ENCODE data around the gene PLCB4. TPM values are rescaled to one million over a fixed set of nuclear protein-coding genes. Genes with fewer than 3 reads are reported as not detected.
"Not testable (repeated sequence)": the region's sequence is repeated elsewhere in the genome, so short reads cannot be mapped to it uniquely, and the experiment has no call there.

PLCB4 gene
- polyA plus RNA-seq, 1 donor: 4.7 TPM

DNA sequence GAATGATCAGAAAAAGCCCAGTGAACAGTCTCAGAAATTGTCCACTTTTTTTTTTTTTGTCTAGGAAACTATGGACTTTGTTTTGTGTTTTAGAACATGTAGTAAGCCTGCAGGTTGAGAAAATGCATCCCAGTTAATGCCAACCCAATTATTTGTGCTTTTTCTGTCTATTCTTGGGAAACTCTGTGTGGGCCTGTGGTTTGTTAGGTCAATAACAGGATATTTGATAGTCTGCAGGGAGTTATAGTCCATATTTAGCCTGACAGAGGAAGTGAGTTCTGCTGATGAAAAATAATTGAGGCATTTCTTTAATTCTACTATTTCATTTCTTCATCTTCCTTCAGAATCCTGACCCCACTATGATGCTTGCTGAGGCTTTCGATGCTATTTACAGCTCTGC is 291.5 kb downstream of the PLCB4 start:
- DNase-seq (ENCODE audit: low read depth): no peak

DNA sequence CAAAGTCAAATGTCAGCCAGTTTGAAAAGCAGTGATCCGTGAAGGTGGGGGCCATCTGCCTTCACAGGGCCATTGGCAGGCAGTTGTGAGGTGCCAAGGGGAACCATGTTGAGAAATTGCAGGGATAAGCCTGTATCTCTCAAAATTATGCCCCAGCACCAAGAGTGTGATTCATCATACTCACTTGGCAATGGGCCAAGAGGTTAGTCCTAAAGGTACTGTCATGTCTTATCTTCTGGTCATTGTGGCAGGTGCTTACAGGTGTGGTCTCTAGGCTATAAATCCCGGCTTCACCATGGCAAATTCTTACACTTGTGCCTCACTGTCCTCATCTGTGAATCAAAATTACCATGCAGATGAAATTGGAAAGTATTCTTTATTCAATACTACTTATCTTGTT is 294.8 kb downstream of the PLCB4 start:
- no peak for DNase-seq (ENCODE audit: low read depth)

DNA sequence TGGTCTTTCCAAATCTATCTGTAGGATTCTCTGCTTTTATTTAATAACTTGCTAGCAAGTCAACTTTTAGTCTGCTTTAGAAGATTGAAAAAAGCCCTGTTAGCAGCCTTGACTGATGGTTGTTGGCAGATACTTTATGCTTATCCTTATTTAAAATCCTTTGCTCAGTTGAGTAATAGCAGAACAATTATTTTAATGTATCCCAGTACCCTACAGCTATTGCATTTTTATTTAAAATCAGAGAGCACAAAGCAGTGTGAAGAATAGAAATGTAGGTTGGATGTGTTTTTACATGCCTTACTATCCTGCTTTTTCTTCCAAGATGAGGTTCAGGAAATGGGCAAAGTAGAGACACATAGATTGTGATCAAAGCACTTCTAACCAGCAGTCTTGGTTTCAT is 298.4 kb downstream of the PLCB4 start:
- no peak for DNase-seq (ENCODE audit: low read depth)

DNA sequence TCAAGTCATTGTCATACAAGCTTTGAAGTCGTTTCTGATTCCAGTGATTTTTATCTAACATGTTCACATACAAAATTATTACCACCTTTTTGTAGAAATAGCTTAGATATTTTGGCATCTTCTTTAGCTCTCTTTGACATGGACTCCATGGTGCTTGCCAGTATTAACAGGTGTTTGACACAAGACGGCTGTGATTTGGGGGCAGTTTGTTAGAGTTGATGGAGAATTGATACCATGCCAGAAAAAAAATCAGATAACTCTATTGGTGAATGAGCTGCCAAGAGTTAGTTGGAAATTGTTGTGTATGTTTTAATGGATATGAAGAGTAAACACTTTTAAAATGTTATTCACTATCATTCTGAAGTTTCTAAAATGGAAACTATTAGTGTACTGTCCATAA is 298.9 kb downstream of the PLCB4 start:
- no peak for DNase-seq (ENCODE audit: low read depth)

DNA sequence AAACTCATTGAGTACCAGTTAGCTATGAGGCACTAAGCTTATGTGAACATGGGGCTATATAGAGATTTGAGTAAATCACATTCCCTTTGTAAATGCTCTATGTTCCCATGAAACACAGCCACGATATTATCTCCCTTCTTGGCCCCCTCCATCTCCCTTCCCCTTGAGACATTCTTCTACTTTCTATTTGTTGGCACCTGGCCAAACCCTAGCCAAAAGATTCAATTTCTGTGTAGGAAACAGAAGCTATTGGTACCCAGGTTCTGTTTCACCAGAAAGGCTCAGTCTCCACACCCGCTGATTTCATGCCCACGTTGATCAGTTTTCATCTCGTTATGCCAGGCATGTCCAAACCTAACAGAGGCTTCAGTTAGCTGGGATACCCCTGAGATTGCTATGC is 300.0 kb downstream of the PLCB4 start:
- DNase-seq (ENCODE audit: low read depth): no peak

DNA sequence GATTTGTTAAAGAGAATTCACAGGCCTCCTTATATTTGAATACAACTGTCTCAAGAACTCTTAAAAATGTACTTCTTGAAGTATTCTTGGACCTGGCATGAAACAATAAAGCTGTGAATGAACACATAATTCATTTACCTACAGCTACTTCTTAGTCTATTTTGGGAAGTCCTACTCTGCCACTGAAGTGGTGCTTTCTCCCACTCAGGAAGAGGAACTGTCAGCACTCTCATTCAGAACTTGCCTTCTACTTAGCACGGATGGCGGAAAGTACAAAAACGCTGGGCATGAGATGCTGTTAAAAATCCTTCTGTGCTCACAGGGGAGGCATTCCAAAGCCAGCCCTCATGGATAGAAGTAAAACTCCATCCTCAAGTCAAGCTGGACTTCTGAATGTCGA is 300.7 kb downstream of the PLCB4 start:
- no peak for DNase-seq (ENCODE audit: low read depth)

DNA sequence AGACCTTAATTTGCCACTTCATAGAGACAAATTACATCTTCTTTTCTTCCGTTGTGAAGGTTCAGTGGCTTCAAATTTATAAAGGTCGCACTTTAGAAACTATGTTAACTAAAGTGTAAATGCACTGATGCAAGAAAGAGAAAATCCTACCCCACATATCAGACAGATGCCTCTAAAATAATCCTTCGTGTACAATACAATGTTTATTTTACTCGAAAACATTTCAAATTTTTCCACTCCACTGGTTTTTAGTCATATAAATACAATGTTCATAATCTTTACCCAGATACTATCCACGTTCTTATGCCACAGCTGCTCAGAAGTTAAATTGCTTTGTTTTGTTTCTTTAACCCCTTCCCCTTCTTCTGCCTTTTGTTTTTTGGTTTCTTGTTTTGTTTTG is 305.2 kb downstream of the PLCB4 start:
- no peak for DNase-seq (ENCODE audit: low read depth)

DNA sequence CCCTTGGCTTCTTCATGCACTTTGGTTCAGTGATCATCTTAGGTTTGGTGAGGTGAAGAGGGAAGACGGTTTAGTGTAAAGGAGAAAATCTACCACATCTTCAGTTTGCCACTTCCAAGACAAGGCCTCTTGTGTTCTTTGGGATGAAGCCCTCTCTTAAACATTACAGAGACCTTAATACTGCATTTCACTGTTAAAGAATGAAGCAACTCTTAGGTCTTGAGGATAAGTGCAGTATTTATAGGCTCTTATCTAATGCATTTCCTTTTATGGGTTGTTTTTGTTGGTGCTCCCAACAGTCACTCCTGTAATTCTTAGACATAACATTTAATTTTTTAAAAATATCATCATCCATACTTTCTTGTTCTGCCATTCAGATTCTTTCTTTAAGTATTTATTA is 305.6 kb downstream of the PLCB4 start:
- no peak for DNase-seq (ENCODE audit: low read depth)

DNA sequence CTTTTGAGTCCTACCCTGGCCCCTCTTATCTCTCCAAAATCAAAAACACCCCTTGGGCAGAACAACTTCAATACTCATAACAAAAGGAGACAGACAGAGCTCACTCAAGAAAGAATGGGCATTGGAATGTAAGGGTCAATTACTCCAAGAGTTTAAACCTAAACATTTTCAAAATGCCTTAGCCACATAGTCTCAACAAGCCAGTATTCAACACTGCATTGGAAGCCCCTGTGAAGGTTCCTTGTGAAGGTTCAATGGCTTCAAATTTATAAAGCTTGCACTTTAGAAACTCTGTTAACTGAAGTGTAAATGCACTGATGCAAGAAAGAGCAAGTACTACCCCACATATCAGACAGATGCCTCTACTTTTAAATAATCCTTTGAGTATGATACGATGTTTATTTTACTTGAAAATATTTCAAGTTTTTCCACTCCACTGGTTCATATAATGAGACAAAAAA is 306.4 kb downstream of the PLCB4 start:
- no peak for DNase-seq (ENCODE audit: low read depth)

DNA sequence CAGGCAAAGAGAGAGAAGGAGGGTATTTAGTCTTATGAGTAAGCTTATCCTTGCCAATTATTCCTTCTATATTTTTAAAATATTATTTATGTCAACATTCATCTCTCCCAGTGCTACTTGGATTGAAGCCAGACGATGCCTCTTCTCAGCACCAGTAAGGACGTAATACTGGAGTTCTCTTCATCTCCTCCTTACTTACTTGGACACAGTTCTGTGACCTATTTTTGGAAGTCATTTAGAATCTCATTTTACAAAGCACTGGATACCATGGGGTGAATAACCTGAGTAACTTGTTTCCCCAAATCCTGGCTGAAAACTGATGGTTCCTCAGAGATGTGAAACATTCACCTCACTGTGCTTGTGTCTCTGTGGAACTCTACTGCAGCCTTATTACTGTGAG is 308.1 kb downstream of the PLCB4 start:
- DNase-seq (ENCODE audit: low read depth): no peak

DNA sequence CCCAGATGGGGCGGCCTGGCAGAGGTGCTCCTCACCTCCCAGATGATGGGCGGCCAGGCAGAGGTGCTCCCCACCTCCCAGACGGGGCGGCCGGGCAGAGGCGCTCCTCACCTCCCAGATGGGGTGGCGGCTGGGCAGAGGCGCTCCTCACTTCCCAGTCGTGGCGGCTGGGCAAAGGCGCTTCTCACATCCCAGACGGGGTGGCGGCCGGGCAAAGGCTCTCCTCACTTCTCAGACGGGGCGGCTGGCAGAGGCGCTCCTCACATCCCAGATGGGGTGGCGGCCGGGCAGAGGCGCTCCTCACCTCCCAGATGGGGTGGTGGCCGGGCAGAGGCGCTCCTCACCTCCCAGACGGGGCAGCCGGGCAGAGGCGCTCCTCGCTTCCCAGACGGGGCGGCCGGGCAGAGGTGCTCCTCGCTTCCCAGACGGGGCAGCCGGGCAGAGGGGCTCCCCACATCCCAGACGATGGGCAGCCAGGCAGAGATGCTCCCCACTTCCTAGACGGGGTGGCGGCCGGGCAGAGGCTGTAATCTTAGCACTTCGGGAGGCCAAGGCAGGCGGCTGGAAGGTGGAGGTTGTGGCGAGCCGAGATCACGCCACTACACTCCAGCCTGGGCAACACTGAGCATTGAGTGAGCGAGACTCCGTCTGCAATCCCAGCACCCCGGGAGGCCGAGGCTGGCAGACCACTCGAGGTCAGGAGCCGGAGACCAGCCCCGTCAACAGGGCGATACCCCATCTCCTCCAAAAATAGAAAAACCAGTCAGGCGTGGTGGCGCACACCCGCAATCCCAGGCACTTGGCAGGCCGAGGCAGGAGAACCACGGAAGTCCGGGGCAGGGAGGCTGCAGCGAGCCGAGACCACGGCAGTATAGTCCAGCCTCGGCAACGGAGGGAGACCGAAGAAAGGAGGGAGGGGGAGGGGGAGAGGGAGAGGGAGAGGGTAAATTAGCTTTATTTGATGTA is 316.7 kb downstream of the PLCB4 start:
- not testable (repeated sequence) for DNase-seq (ENCODE audit: low read depth)

DNA sequence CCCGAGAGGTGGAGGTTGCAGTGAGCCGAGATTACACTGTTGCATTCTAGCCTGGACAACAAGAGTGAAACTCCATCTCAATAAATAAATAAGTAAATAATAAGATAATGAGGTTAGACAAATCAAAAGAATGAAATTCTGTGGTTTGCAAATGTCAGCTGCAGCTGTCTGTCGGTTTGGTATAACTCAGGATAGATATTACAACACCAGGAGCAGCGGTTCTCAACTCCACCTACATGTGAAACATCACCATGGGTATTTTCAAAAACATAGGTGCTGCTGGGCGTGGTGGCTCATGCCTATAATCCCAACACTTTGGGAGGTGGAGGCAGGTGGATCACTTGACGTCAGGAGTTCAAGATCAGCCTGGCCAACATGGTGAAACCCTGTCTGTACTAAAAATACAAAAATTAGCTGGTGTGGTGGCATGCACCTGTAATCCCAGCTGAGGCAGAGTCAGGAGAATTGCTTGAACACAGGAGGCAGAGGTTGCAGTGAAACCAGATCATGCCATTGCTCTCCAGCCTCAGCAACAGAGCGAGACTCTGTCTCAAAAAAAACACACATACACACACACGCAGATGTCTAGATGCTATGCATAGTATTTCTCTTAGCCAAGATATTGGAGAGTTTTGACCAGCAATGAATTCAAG is 319.4 kb downstream of the PLCB4 start:
- no peak for DNase-seq (ENCODE audit: low read depth)

DNA sequence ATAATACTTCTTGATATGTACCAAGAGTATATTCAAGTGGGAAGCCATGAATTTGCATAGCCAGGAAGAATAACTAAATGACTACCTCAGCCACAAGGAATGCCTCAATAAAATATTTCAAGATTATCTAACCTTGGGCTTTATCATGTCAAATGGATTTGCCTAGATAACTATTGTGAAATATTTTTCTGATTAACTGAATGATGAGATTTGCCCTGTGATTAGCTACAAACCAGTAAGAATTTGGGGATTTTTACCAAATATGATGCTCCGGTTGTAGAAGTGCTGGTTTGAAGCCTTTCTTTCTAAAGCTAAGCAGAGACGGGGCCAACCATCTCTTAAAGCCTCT is 319.9 kb downstream of the PLCB4 start:
- DNase-seq (ENCODE audit: low read depth): no peak

DNA sequence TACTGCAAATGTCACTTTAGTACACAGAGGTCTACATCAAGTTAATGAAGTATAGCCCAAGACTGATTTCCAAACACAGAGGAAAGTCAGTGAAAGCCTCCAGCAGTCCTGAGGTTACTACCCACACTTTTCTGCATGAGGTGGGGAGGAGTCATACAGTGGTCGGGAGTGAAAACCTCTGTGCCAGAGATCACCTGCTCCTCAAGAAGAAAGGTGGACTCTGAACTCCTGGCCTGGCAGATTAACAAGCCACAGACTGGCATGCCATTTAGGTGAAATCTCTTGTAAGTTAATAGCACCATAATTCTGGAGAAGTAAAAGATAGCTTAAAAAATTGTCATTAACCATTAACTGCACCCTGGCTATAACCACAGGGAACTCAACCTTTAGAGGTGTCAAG is 320.5 kb downstream of the PLCB4 start:
- no peak for DNase-seq (ENCODE audit: low read depth)

DNA sequence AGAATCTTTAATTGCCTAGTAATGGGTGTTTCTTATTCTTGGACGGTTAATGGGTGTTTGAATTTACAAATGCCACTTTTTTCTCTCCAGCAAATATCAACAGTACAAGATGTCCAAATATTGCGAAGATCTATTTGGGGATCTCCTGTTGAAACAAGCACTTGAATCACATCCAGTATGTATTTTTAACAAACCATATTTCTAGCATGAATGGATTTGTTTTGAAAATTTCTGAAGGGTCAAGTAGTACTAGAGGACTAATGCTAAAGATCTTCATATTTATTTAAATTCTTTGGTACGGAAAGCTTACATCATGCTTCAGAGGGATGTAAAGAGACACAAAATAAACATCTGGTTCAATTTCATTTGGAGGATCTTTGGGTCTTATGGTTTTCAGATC is 321.6 kb downstream of the PLCB4 start:
- DNase-seq (ENCODE audit: low read depth): no peak

DNA sequence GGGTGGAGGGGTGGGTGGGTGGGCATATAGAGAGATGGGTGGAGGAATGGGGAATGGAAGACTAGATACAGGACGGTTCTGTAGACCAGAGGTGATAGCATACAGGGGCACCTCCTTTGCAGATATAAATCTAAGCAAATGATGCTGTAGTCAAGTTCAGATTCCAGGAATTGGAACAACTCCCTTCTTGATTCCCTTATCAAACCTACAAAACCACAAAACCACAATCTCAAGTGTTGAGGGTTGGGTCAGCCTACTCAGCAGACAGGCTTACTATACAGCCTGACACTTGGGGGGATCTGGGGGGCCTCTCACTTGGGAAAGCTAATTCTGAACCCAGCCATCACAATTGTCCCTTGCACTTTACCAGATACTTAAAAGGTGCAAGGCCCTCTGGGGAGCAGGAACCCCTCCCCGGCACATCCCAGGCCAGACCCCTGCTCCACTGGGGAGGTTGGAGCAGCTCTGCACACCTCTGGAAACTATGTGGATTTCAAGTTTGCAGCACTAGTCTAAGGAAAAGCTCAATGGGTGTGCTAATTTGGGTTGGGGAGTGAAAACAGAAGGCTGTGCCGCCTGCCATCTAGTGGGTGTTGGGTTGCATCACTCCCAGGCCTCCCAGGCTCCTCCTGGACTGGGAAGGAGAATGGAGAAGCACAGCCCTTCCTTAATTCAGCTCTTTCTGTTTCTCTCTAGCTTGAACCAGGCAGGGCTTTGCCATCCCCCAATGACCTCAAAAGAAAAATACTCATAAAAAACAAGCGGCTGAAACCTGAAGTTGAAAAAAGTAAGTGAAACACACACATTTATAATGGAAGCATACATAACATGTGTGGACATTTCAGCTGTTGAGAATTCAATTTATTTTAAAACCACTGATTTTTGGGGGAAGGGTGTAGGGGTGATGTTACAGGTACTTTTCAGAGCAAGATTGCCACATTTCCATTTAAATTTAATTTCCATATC is 324.3 kb downstream of the PLCB4 start:
- peak; percentile 31 for DNase-seq (ENCODE audit: low read depth)

DNA sequence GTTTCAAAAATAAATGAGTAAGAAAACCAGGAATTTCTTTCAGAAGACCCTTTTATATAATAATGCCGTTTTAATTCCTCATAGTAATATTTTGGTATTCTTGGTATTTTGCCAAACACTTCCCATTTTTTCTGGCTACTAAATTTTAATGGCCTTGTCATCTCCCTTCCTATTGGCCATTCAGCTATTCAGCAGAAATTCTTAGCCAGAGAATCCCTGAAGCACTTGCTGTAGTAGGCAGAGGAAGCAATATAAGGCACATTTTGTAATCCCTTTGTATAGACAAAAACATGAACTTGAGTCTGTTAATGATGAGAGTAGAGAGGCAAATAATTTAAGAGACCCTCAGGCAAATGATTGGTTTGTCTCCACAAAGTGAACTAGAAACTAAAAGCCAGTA is 327.1 kb downstream of the PLCB4 start:
- no peak for DNase-seq (ENCODE audit: low read depth)

DNA sequence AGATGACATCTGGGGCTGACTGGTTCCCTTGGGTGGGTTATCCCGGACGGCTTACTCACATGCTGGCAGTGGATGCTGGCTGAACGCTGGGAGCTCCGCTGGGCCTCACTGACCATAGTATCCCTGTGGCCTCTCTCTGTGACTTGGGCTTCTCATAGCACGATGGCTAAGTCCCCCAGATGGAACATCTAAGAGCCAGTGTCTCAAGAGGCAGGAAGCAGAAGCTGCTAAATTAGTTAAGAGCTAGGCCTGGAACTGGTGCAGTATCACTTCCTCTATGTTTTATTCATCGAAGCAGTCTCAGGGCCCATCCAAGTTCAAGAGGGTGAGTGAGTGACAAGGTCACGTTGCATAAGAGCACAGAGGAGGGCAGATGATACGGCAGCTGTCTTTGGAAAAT is 329.0 kb downstream of the PLCB4 start:
- no peak for DNase-seq (ENCODE audit: low read depth)

DNA sequence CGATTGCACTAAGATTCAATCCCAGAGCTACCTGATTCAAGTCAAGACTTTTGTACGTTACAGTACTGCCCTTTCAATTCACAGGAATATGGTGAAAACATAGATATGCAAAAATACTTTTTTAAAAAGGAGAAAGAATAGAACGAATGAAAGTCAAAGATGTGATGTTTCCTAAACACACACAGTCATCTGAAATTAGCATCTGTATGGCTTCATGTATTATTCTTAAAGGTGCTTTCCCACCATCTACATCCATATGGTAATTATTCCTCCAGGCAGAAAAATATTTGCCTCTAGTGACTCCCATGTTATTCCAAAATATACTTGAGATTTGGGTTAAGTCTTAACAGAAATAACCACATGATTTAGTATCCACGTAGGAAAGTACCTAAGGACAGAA is 330.0 kb downstream of the PLCB4 start:
- DNase-seq (ENCODE audit: low read depth): no peak

DNA sequence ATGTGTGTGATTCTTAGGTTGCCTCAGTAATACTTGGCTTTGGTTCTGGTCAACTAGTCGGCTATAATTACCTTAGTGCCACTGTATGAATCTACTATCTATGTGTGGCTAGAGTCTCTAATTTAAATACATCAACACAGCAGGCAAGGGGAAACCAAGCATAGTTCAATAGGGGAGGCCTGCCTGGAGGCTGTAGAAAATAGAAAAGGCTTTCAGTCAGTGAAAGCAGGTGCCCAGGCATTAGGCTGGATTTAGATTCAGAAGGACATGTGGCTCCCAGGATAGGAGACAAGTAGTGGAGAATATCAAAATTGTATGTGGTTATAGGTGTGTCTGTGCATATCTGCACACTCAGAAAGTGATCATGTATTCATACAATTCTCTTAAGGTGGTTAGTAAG is 330.4 kb downstream of the PLCB4 start:
- no peak for DNase-seq (ENCODE audit: low read depth)

DNA sequence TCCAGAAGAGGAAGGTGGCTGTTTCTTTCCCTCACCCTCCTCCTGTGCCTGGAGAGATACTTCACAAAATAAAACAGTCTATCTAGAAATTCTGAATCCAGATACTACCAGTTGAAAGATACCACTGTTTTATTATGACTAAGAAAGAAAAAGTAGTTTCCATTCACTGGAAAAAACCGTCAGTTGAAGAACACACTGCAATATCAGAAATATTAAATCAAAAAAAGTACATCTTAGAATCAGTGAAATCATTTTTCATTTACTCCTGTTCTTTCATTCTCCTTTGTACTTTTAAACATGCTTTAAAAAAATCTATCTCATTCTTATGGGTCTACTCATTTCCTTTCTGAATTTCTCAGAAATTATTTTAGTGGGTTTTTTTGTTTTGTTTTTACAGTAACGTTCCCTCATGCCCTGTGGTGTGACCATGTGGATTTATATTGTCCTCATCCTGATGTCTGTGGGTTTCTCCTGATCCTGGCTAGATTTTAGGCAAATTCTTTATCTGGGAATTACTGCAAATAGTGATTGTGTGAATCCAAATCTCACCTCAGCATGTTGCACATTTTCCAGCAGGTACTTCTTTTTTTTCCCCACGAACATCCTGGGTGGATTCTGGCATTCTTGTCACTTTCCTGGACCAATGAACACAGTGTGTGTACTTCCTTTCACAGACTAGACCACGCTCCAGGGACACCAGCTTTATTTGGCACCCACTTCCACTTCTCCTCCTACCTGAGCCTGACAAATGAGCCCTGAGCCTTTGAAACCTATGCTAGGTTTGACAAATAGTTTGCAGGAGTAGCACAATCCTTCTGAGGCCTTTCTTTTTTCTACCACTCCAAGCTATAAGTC is 331.5 kb downstream of the PLCB4 start:
- no peak for DNase-seq (ENCODE audit: low read depth)
